ENCODE data around the gene ADCK1.
"Not testable (repeated sequence)": the region's sequence is repeated elsewhere in the genome, so short reads cannot be mapped to it uniquely, and the experiment has no call there.

Gene ADCK1

DNA sequence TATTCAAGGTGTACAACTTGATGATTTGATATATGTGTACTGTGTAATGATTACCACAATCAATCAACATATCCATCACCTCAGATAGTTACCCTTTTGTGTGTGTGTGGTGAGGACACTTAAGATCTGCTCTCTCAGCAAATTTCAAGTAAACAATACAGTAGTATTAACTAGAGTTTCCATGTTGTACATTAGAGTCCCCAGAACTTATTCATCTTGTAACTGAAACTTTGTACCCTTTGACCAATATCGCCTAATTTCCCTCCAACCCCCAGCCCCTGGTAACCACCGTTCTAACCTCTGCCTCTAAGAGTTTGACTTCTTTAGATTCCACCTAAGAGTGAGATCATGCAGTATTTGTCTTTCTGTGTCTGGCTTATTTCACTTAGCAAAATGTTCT lies 12.1 kb downstream of the ADCK1 start:
- no peak for DNase-seq

DNA sequence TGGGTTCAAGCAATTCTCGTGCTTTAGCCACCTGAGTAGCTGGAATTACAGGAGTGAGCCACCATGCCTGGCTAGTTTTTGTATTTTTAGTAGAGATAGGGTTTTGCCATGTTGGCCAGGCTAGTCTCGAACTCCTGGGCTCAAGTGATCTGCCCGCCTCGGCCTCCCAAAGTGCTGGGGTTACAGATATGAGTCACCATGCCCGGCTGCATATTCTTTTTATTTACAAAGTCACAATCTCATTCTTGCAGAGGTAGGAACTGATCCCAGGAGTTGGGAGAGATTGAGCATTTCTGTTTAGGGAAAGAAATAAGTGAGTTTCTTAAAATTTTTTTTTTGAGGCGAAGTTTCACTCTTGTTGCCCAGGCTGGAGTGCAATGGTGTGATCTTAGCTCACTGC lies 12.8 kb downstream of the ADCK1 start:
- DNase-seq = not testable (repeated sequence)

DNA sequence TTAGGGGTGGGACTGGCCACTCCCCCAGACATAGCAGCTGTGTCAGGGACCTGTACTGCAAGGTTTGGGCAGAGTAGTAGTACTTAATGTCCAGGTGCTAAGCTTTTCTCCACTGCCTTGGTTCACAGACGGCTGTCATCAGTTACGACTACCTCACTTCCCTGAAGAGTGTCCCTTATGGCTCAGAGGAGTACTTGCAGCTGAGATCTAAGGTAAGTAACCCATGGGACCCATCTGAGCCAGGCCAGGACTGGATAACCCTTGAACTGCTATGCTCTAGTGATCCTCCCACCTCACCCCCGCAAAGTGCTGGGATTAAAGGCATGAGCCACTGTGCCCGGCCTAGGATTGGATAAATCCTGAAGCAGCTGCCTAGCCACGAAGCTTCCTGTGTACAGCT lies 22.4 kb downstream of the ADCK1 start:
- DNase-seq = no peak

DNA sequence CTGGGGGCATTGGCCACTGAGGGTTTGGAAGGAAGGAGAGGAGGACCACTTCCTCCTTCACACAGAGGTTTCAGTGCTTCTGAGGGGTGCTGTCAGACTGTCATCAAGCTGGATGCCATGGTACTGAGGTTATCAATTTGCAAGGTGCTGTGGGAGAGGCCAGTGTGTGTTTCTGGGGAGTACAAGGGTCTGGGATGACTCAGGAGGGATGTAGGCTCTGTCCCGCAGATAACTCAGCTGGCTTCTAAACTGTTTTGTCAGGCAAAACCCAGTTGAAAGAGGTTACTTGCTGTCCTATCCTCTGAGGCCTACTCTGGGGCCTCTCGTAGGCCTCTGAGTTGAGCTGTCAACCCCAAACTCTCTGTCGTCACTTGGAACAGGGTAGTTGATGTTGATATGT lies 22.8 kb downstream of the ADCK1 start:
- no peak for DNase-seq

DNA sequence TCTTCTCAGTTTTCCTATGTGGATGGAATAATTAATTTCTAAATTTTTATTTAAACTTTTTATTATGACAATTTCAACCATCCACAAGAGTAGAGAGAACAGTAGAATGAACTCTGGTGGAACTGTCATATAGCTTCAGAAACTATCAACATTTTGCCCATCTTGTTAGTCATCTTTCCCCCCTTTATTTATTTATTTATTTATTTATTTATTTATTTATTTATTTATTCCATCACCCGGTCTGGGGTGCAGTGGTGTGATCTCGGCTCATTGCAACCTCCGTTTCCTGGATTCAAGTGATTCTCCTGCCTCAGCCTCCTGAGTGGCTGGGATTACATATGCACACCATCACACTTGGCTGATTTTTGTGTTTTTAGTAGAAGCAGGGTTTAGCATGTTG lies 23.5 kb downstream of the ADCK1 start:
- DNase-seq = no peak

DNA sequence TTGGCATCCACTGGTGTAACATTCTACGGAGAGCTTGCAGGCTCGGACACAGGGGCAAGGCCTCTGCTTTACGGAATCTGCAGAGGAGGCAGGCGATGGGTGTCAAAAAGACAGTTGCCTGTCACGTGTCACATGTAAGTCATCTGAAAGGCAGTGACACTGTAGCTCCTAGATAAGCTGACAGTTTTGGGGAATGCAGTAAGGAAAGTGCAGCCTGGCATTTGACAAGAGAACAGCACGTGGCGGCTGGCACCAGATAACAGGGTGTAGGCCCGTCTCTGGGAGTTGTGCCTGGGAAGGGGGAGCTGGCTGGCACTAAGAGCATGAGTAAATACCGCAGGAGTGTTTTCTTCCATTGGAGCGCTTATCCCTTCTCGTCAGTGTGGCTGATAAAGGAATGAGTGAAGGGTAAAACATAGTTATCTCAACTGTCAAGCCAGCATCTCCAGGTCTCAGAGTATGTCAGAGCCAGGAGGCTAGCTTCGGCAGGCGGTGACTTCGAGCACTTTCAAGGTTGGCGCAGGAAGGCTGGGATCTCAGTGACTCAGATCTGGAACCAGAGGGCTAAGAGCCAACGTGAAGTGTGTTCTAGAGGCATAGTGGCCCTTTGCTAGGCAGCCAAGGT lies 26.1 kb downstream of the ADCK1 start:
- DNase-seq = no peak

DNA sequence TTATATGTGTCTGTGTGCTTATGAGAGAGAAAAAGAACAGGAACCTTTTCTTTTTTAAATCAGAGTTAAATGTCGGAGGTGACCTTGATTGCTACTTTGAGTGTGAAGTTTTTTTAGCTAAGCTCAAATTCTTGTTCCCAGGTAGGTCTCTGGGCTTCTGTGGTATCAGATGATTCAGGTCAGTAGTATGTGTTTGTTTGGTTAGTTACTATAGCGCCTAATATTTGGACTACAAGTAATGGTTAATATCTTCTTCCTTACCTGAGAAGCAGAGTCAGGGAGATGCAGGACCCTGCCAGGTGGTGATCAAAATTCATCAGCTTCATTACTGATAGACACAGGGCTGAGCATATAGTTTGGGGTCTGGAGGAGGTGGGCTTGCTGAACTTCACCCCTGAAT lies 30.8 kb downstream of the ADCK1 start:
- DNase-seq = no peak

DNA sequence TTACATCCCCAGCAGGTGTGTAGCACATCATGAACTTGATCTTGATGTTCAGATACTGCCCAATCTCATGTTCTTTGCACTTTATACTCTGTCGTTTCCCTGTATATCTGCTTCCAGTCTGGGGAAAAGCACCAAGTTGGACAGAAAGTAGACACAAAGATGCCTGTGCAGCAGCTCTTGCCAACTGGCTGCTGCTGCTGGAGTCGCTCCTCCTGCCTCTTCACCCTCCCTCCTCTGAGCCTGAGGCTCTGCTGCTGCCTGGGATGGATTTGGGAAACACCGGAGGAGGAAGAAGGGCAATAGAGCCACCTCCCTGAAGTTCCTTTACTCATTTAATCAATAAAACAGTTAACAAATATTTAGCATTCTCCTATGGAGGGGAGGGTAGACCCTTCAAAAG lies 32.4 kb downstream of the ADCK1 start:
- no peak for DNase-seq

DNA sequence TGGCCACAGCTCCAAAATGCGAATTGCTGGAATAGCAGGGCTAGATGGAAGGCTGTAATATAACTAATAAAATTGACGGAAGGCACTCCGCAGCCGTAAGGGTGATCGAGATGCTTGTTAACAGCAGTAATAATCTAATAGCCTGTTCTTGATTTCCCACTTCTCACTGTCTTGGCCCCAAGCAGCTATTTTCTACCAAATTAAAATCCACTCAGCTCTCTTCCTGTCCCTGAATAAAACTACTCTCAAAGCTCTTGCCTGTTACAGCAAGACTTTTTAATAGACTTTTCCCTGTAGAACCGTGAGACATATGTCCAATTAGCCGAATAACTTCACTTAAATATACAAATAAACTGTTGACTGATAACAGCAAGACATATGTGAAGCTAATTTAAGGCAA lies 38.0 kb downstream of the ADCK1 start:
- DNase-seq = no peak

DNA sequence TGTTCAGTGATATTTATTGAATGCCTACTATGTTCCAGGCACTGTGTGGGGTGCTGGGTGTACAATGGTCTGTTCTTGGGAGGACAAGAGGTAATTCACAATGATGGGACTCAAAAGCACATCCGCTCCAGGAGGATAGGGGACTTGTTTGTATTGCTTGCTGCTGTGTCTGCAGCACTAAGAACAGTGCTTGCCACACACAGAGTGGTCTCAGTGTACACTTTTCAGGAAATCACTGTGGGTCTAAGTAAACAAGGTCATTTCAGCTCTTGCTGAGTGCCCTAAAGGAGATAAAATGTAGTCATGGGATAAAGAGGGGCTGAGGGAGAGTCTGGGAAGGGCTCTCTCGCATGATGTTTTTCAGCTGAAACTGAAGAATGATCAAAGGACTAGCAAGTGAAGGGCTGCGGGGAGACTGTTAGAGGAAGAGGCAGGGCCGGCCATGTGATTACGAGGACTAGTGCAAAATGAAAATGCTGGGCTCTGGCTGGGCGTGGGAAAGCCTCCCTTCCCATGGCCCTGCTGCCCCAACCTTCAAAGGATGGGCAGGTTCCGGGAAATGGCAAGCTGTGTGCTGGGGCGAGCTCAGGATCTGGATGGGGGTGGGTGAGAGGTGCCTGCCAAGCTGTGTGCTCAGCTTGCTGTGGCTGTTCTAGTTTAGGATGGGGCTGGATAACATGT lies 39.1 kb downstream of the ADCK1 start:
- no peak for DNase-seq

DNA sequence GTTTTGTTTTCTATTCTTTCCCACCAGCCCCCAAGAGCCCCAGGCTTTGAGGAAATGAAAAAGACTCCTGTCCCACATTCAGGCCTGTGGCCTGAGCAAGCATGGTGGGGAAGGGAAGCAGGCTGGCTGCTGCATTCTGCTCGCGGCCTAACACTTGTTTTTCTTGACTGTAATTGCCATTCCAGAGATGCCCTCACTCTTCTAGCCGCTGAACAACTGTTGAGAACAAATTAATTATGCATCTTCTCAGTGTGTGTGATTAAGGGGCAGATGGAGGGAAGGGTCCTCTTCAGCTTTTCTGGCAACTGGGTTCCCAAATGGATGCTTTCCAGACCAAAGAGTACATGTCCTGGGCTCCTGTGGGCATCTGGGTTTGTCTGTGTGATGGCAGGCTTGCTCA lies 43.3 kb downstream of the ADCK1 start:
- DNase-seq = no peak

DNA sequence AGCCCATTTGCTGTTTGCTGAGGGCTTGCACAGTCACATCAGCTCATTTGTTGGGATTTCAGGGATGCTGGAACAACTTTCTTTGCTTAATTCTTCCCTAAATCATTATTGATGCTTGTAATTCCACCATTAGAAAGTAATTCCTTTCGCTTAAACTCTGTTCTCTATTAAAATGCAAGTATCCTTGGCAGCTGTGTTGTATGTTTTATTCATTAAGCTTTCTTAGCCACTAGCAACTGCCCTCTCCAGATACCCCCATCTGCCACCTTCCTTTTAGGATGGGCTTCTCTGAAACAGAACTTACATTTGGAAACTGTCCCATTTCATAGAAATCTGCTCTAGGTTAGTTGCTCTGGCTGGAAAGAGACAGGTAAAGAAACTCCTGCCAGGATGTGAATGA lies 43.7 kb downstream of the ADCK1 start:
- DNase-seq = no peak

DNA sequence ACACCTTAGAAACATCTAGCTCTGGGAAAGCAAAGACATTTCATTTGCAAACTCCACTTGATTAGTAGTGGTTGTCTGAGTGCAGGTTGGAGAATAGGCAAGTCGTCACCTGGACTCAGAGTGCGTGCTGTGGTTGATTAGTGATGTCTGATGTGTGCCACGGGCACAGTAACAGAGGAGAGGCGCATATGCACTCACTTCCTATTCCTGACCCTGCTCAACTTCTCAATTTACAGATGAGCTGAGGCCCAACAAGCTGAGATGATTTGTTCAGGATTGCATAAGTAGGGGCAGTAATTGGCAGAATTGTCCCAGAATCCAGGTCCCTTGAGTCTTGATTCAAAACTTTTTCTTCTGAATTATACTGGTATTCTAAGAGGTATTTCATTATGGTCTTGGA lies 44.9 kb downstream of the ADCK1 start:
- DNase-seq = no peak

DNA sequence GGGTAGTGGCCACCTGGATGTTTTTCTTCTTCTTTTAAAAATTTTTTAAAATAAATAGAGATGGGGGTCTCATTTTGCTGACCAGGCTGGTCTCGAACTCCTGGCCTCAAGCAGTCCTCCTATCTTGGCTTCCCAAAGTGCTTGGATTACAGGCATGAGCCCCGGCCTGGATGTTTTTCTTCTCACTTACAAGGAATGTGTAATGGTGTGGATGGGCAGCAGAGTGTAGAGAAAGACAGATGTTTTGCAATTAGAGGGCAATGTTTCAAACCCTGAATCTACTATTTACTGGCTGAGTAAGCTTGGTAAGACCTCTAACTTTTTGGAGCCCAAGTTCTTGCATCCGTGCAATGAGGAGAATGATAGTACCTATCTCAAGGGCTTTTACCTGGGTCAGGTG lies 48.1 kb downstream of the ADCK1 start:
- no peak for DNase-seq

DNA sequence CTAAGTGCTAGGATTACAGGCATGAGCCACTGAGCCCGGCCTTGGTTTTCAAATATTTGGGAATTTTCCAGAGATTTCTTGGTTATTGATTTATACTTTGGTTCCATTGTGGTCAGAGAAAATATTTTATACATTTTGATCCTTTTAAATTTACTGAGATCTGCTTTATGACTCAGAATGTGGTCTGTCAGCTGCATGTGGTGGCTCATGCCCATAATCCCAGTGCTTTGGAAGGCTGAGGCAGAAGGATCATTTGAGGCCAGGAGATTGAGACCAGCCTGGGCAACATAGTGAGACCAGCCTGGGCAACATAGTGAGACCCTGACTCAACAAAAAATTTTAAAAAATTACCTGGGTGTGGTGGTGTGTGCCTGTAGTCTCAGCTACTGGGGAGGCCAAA lies 49.8 kb downstream of the ADCK1 start:
- no peak for DNase-seq

DNA sequence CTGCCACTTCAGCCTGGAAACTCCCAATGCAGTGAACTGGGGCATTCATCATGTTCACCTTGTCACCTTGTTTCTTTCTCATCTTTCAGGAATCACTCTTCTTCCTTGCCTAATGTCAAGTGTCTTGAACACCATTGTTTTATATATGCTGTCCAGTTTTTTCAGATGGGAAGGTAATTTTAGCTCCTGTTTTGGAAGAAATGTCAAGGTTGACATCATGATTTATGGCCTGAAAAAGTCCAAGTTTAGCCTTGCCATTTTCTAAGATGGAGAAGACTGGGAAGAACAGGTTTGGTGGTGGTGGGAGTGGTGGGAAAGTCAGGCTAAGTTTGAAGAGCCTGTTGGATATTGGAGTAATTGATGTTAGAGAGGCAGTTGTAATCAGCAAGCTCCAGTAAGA lies 54.0 kb downstream of the ADCK1 start:
- no peak for DNase-seq

DNA sequence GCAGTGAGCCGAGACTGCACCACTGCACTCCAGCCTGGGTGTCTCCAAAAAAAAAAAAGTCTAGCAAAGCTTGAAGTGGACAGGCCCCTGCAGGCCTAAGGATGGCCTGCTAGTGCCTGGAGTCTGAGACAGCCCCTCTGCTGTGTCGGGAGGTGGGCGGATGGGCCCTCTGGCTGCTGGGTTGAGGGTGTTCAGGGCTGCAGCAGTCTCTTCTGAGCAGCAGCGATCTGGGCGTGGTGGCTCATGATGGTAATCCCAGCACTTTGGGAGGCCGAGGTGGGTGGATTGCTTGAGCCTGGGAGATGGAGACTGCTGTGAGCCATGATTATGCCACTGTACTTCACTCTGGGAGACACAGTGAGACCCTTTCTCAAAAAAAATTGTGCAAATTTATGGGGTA lies 57.0 kb downstream of the ADCK1 start:
- no peak for DNase-seq

DNA sequence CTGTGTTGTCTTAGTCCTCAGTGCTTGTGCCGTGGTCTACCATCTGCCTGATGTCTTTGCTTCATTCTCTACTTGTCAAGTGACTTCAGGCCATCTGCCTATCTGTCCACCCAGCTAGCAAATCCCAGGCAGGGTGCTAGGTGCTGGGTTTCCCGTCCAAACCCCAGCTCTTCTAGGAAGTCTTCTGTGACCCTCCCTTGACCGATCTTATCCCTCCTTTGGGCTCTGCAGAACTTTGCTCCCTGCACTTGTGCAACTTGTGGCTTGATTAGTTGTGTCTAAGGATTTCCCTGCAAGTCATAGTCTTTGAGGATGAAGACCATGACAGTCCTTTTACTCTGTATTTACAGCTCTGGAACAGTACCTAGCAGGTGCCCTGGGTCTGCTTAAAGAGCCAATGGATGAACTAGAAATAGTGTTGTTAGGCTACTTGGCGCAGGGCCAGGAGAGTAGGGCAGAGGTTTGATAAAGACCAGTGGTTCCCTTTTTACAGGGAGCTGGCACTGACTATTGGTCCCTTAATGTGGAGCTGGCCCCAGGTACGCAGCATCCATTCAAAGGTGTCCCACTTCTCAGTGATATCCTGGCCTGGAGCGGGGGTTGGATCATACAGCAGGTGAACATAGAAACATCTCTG lies 60.1 kb downstream of the ADCK1 start:
- no peak for DNase-seq

DNA sequence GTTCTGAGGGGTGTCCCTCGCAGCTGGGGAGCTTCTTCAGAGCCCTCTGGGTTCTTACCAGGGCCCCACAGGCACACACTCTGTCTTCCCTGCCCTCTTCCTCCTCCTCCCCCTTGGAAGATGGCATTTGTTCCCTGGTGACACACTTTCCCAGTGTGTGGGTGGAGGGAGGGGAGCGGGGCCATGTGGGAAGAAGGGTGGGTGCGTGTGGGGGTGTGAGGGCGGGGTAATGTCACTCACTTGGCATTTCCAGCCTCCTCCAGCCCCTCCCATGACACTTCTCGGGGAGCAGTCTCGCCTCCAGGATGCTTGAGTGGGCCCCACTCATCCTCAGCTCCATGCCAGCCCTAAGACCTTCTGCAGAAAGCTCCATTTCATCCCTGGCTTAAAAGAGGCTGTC lies 61.3 kb downstream of the ADCK1 start:
- no peak for DNase-seq

DNA sequence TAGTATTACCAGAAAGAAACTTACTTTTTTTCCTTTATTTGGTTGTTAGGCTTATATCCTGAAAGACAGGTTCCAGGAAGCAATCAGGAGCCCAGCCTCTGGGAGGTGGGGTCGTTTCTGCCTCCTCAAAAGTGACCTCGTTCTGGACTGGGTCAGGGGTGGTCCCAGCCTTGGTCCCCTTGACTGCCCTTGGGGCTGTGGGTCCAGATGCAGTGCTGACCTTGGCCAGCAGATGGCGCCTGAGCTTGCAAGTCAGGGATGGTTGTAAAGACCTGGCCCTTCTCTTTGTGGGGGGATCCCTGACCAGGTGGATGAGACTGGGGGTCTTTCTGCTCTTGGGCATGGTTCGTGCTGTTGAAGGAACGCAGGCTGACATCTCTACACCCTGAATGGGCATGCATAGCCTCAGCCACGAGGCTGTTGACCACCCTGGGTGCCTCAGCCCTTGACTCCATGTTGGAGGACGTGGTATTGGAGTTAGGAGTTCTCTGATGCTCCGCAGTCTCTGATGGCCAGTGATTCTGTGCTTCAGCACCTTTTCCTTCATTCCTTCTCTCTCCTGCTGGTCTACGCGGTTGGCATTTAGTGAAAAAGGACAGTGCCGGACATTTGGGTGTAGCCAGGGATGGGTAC lies 62.4 kb downstream of the ADCK1 start:
- DNase-seq = no peak

DNA sequence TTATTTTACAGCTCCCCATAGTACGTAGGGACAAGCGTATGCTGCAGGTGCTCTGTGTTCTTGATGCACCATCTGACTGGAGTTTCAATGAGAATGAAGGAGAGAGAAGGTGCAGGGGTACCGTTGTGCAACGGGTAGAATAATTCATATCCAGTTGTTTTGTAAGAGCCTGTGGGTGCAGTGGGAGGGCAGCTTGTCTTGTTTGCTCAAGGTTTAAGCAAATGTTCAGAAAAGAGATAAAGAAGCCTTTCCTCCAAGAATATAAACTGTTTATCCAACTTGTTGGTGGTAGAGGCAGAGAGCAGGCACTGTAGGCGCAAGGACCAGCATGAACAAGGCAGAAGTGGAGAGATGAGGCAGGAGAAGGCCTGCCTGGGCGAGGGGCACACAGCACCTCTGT lies 64.2 kb downstream of the ADCK1 start:
- DNase-seq = no peak

DNA sequence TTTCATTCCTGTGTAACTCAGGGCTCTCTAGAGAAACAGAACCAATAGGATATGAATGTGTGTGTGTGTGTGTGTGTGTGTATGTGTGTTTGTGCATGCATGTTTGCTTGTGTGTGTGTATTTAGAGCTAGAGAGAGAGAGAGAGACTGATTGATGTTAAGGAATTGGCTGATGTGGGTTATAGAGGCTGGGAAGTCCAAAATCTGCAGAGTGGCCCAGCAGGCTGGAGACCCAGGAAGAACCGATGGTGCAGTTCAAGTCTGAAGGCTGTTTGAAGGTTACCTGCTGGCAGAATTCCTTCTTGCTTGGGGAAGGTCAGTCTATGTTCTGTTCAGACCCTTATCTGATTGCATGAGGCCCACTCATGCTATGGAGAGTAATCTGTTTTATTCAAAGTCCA lies 64.7 kb downstream of the ADCK1 start:
- no peak for DNase-seq

DNA sequence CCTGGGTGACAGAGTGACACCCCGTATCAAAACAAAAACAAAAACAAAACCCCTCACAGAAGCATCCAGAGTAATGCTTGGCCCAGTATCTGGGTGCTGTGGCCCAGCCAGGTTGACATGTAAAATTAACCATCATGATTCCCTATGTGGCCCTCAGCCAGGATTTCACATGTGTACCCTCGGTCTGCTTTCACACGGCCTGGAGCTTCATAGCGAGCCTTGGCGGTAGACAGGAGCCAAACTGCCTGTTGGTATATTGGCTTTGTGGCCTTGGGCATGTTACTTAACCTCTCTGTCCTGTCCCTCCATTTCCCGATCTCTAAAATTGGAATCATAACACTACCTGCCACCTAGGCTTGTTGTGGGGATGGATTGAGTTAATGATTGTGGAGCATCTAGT lies 65.5 kb downstream of the ADCK1 start:
- DNase-seq = no peak

DNA sequence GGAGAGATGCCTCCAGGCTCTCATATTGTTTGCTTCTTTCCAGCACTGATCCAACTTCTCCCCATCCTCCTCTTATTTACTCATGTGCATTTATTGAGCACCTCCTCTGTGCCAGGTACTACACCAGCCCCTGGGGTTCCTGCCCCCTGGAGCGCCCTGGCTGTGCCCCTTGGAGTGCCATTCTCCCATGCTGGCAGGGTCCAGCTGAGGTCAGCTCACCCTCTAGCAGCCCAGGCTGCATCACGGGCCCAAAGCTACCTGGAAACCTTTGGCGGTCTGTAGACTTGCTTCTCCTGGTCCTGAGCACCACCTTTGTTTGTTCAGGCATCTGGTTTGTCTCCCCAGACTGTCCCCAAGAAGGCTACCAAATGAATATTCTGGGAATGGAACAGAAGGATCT lies 67.0 kb downstream of the ADCK1 start:
- DNase-seq = no peak
